ENCODE data around the gene TNFRSF4.

TNFRSF4 gene

GRCh38 chr1:1173061-1173792 is 40.7 kb downstream of the TNFRSF4 start:
- H3K4me3 ChIP-seq (ENCODE audit: low read depth, low read length) = no peak overlapping the region
- no peaks in the 10 kb centered on the region for H3K4me1 ChIP-seq
- TF ChIP-seq CTCF (IDR thresholded peaks at IDR 0.05; ENCODE audit: low read depth, low read length) = no peak
- no peaks in the 10 kb centered on the region for H3K9me3 ChIP-seq
- DNase-seq = no peak
- H3K27me3 ChIP-seq = peaks cover 56% of the 10 kb centered on the region
- no peaks in the 10 kb centered on the region for H3K36me3 ChIP-seq

- Histone ChIP-seq H3K4me1 (no peaks in the 10 kb centered on the region), H3K9me3 (no peaks in the 10 kb centered on the region), H3K36me3 (no peaks in the 10 kb centered on the region), H3K27me3 (peaks cover 50% of the 10 kb centered on the region), H3K4me3 (ENCODE audit: low read depth, low read length) (no peak overlapping the region)
- peak; percentile 9 for DNase-seq
- no peak for TF ChIP-seq CTCF (IDR thresholded peaks at IDR 0.05; ENCODE audit: low read depth, low read length)
These were observed 42.2 kb downstream of the TNFRSF4 start for GRCh38 chr1:1171546-1172340.

GRCh38 chr1:1171161-1171545 is 42.8 kb downstream of the TNFRSF4 start:
- no peaks in the 10 kb centered on the region for H3K4me1 ChIP-seq
- H3K4me3 ChIP-seq (ENCODE audit: low read depth, low read length) = no peak overlapping the region
- no peaks in the 10 kb centered on the region for H3K36me3 ChIP-seq
- TF ChIP-seq CTCF (IDR thresholded peaks at IDR 0.05; ENCODE audit: low read depth, low read length) = no peak
- DNase-seq = peak; percentile 6
- no peaks in the 10 kb centered on the region for H3K9me3 ChIP-seq
- H3K27me3 ChIP-seq = peaks cover 45% of the 10 kb centered on the region

GRCh38 chr1:1170215-1171091 is 43.5 kb downstream of the TNFRSF4 start:
- H3K36me3 ChIP-seq = no peaks in the 10 kb centered on the region
- H3K4me3 ChIP-seq (ENCODE audit: low read depth, low read length) = no peak overlapping the region

More at GRCh38 chr1:1170215-1171091, 43.5 kb downstream of the TNFRSF4 start:
- DNase-seq = peak; percentile 7
- H3K27me3 ChIP-seq = peaks cover 44% of the 10 kb centered on the region
- no peak for TF ChIP-seq CTCF (IDR thresholded peaks at IDR 0.05; ENCODE audit: low read depth, low read length)
- no peaks in the 10 kb centered on the region for H3K9me3 ChIP-seq
- H3K4me1 ChIP-seq = no peaks in the 10 kb centered on the region
